Fibroblast of villous mesenchyme (primary cell): ENCODE results near the gene GJC2. TPM values are rescaled to one million over a fixed set of nuclear protein-coding genes. Genes with fewer than 3 reads are reported as not detected.

Experiments
- DNase-seq: peaks from one replicate; pipeline ENCODE4 v3.0.0-alpha.2; 2010; ENCODE audit warnings: low read depth
- H3K4me3 ChIP-seq: 2 replicates; pipeline ENCODE4 v1.5.1; 2011; ENCODE audit warnings: low read depth, mild to moderate bottlenecking, low read length
- total RNA-seq: library from RNA; depleted of rRNA; stranded (reverse); fragments of >200 nt; gene quantifications from 2 replicates; pipeline ENCODE4 v1.2.3, GENCODE V29; 2012
- TF ChIP-seq, protein P1 (sequence below): IDR thresholded peaks from 2 replicates; pipeline ENCODE4 v1.5.1; 2012; ENCODE audit warnings: low read depth, mild to moderate bottlenecking, low read length; ENCODE audit not compliant: insufficient read depth

GJC2 gene
- total RNA-seq, 1 donor, result 3.9 TPM

DNA sequence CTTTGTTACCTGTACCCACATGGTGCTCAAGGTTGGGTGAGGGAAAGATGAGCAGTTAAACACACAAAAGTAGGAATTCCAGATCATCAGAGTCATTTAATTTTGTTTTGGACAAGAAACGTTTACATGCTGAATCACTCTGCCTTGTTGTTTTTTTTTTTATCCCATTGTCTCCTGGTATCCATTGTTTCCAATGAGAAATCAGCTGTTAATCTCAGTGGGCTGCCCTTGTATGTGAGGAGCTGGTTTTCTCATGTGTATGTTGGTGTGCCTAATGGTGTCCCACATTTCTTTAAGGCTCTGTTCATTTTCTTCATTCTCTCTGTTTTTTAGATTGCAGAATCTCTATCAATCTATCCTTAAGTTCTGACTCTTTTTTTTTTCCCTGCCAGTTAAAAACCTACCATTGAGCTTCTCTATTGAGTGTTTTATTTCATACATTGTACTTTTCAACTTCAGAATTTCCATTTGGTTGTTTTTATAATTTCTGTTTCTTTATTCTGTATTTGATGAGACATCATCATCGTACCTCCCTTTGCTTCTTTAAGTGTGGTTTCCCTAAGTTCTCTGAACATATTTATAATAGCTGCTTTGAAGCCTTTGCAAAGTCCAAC lies 49.4 kb downstream of the GJC2 start:
- DNase-seq, result peak; percentile 6

DNA sequence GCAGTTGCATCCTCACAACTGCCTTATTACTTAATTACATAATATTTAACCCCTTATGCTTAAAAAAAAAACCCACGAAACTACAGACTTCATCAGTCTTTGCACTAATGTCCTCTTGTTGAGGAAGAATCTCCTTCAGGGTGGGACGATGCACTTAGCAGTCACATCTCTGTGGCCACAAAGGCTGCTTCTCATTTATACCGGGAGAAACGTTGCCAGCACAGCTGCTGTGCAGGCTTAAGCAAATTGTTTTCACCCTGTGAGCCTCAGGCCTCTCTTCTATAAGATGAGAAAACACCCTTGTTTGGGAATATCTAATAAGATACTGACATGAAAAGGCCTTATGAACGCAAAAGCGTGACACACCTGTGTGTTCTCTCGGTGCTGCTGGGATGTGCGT lies 55.2 kb downstream of the GJC2 start:
- DNase-seq, result no peak
- TF ChIP-seq, protein P1, sequence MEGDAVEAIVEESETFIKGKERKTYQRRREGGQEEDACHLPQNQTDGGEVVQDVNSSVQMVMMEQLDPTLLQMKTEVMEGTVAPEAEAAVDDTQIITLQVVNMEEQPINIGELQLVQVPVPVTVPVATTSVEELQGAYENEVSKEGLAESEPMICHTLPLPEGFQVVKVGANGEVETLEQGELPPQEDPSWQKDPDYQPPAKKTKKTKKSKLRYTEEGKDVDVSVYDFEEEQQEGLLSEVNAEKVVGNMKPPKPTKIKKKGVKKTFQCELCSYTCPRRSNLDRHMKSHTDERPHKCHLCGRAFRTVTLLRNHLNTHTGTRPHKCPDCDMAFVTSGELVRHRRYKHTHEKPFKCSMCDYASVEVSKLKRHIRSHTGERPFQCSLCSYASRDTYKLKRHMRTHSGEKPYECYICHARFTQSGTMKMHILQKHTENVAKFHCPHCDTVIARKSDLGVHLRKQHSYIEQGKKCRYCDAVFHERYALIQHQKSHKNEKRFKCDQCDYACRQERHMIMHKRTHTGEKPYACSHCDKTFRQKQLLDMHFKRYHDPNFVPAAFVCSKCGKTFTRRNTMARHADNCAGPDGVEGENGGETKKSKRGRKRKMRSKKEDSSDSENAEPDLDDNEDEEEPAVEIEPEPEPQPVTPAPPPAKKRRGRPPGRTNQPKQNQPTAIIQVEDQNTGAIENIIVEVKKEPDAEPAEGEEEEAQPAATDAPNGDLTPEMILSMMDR, result no peak
- H3K4me3 ChIP-seq, result no peak overlapping the region

More for the DNA sequence above, 49.4 kb downstream of the GJC2 start:
- H3K4me3 ChIP-seq, result no peak overlapping the region
- TF ChIP-seq, protein P1, result no peak

DNA sequence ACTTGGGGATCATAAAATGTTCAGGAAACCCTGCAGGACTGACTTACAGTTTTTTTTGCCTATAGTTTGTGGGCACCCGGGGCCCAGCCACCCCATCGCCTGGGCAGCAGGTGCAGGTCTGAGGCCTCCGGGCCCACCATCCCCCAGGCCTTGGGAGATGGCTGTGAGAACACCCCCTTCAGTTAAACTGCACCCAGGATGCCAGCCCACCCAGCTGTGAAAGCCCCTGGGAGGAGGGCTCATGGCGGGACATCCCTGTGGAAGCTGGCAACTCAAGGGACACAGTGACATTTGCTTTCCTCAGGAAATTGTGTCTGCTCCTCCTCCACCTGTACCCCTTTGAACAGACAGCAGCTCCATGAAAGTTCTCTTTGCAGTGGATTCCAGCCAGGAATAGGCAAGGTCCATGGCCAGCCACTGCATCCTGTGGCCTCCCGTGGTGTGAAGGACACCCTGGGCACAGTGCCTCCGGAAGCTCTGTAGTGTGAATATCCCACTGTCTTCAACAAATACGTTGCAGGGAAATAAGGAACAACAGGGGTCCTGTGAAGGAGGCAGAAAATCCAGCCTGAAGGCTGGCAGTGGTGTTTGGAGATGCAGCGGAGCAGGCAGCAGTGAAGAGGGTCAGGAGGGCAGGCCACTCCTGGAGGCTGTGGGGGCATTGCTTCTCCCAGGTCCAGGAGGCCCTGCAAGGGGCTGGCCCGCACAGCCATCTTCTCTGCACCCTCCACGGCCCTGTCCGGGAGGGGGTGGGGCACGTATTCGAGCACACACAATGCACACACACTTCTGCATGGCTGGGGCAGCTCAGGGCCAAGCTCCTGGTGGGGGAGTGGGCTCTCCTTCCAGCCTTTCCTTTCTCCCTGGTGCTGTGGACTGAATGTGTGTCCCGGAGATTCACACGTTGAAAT lies 56.1 kb downstream of the GJC2 start:
- no peak for DNase-seq
- H3K4me3 ChIP-seq, result no peak overlapping the region
- TF ChIP-seq, protein P1, result no peak

DNA sequence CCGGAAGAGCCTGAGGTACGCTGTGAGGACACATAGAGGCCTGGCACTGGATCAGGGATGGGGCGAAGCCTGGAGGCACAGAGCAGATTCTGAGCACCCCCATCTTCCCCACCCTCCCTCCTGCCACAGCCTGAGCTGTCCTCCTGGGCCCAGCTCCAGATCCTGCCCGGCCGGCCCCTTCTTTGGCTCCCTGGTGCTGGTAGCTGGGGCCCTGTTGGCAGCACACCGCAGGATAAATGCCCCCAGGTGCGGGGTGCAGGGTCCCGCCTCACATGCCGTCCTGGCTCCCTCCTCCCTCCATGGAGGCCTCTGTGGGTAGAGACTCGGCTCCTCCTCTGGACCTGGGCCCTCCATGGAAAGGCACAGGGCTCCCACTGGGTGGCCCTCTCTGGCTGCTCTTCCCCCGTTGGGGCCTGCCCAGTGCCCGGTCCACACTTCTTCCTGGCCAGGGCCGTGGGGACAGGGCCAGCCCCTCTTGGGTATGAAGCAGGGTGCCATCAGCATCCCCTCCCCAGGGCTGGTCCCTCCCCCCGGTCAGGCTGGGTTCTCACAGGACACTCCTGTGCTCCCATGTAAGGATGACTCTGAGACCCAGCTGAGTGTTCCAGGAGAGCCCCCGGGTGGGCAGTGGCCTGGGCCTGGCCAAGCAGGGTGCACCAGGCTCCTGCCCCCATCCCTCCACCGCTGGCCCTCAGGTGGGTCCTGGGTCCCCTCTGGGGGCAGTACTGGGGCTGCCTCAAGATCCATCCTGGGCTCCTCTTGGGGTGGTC lies 57.0 kb downstream of the GJC2 start:
- no peak overlapping the region for H3K4me3 ChIP-seq
- DNase-seq, result no peak
- TF ChIP-seq, protein P1, result no peak

DNA sequence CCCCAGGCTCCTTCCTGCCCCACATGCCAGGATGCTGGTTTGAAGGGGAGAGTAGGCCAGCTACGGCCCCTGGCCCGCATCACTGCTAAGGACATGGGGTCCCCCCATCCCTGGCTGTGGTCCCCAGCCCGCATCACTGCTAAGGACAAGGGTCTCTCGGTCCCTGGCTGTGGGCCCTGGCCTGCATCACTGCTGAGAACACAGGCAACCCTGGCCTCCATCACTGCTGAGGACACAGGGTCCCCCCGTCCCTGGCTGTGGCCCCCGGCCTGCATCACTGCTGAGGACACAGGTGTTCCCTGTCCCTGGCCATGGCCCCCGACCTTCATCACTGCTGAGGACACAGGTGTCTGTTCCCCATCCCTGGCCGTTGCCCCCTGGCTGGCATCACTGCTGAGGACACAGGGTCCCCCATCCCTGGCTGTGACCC lies 57.7 kb downstream of the GJC2 start:
- DNase-seq, result no peak
- TF ChIP-seq, protein P1, result no peak
- H3K4me3 ChIP-seq, result no peak overlapping the region

DNA sequence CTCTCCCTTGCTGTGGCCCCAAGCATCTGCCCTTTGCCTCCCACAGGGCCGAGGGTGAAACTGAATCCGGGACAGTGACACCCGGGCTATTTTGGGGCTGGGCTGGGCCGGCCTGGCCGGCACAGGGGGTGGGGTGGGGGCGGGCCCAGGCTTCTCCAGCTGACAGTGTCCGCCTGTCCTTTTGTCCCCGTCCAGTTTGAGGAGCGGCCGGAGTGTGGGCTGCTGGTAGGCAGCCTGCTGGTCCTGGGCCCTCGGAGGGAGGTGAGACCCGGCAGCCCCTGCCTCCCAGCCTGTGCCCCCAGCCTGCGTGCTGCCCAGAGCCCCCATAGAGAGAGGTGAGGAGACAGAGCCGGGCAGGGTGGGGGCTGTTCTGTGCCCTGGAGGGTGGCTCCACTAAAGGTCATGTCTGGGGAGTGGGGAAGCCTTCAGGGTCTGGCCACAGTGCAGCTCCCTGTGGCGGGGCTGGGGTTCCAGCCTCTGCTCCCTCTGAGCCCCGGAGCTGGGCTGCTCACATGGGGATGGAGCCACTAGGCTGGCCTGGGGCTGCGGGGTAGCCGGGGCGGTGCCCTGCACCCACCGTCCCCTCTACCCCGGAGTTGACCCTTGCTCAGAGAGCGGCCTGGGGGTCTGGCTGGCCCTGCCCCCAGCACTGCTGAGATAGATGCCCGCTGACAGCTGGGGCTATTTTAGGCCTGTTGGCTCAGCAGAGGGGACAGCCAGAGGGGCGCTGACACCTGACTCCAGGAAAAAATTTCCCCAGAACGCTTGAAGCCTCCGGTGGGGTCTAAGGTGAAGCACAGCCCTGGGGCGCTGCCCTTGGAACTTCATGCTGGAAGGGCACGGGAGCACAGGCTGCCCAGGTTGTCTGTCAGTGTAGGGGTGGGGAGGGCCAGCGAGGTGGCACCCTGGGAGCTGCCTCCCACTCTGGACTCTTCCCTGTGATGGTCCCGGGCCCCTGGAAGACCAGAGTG lies 58.4 kb downstream of the GJC2 start, which contains the start of gene OBSCN:
TSS of gene OBSCN (plus strand) at position 194 of the 971 bp plus-strand sequence. CDS start 3,740 bp downstream, outside the sequence.
- TF ChIP-seq, protein P1, result no peak
- H3K4me3 ChIP-seq, result no peak within 1 kb of the TSS
- DNase-seq, result no peak
